K562 (cell line): ENCODE measurements around the gene SLC2A4RG. TPM values are rescaled to one million over a fixed set of nuclear protein-coding genes. Genes with fewer than 3 reads are reported as not detected.

Experiments
- ATAC-seq: fragments of 200-7000 bp; cut with Tn5 transposase; 3 replicates; pipeline ENCODE4 v1.9.1; 2020; ENCODE audit warnings: moderate library complexity
- BruUV-seq: library from RNA; stranded (reverse); fragments of 400-500 nt; replicated peaks from 2 replicates; lab custom pipeline; 2021; lab: Mats Ljungman, UMichigan
- CTCF ChIA-PET: fragments of 300-600 bp; formaldehyde crosslinking; extraction: SDS; loops from one replicate; lab custom pipeline; 2021; ENCODE audit warnings: low intra/inter-chr PET ratio; lab: Yijun Ruan, JAX
- POLR2A ChIA-PET: fragments of 300-600, 350-650 bp; sonication (Branson Sonifier 250); formaldehyde crosslinking; extraction: SDS; loops from one replicate; lab custom pipeline; 2021; ENCODE audit warnings: antibody characterized with exemption, inconsistent platforms; lab: Yijun Ruan, JAX
- DNase-seq, 4 experiments: peaks; one replicate each; pipeline versions ENCODE4 v3.0.0 to v3.0.0-alpha.2; 2011 to 2018; ENCODE audit warnings: low spot score in 3 of 4, mixed read lengths in 3 of 4; ENCODE audit errors: extremely low read depth in 1 of 4
- FAIRE-seq: peaks from 2 replicates; lab custom pipeline; 2011; peaks lifted over from hg19 to GRCh38; lab: Jason Lieb, UNC
- H2AFZ ChIP-seq: 2 replicates; pipeline ENCODE4 v1.6.0; 2011; ENCODE audit warnings: low read depth, low read length, control low read depth, inconsistent platforms
- H3K27ac ChIP-seq: fragments of 200-600 bp; 3 replicates; pipeline ENCODE4 v1.8.0; 2011; ENCODE audit warnings: low read depth, mild to moderate bottlenecking, control low read depth, inconsistent platforms, low read length, moderate library complexity, mixed read lengths; ENCODE audit errors: extremely low read depth
- H3K27me3 ChIP-seq, 2 experiments: fragments of 300-600 bp in 1 of 2; 2 replicates in 1 of 2; 3 replicates in 1 of 2; pipeline versions ENCODE4 v1.6.0 to v1.8.0; 2011; ENCODE audit warnings: inconsistent platforms in 2 of 2, low read length in 2 of 2, mild to moderate bottlenecking in 1 of 2, mixed read lengths in 1 of 2, moderate library complexity in 1 of 2; ENCODE audit not compliant: control insufficient read depth in 2 of 2, insufficient read depth in 2 of 2
- H3K36me3 ChIP-seq: fragments of 300-600 bp; 3 replicates; pipeline ENCODE4 v1.8.0; 2011; ENCODE audit warnings: mild to moderate bottlenecking, low read length, inconsistent platforms; ENCODE audit not compliant: control insufficient read depth, insufficient read depth
- H3K4me1 ChIP-seq, 2 experiments: fragments of 200-600 bp in 1 of 2; replicated peaks in 1 of 2; 2 replicates in 1 of 2; 3 replicates in 1 of 2; pipeline versions ENCODE4 v1.5.1 to v1.8.0; 2011; ENCODE audit warnings: inconsistent platforms in 2 of 2, low read length in 2 of 2, mild to moderate bottlenecking in 1 of 2, mixed read lengths in 1 of 2, moderate library complexity in 1 of 2; ENCODE audit not compliant: control insufficient read depth in 2 of 2, insufficient read depth in 2 of 2
- H3K4me2 ChIP-seq: 2 replicates; pipeline ENCODE4 v1.6.1; 2011; ENCODE audit warnings: low read length, control low read depth, inconsistent platforms, mixed read lengths; ENCODE audit not compliant: insufficient read depth
- H3K4me3 ChIP-seq: fragments of 200-600 bp; sonication (generic), shearing (Covaris generic); 2 replicates; pipeline ENCODE4 v1.5.1; 2016; ENCODE audit warnings: control low read depth, inconsistent platforms
- H3K79me2 ChIP-seq: fragments of 200-600 bp; 3 replicates; pipeline ENCODE4 v1.8.0; 2011; ENCODE audit warnings: low read length, inconsistent platforms; ENCODE audit not compliant: control insufficient read depth, insufficient read depth
- H3K9ac ChIP-seq, 2 experiments: 2 replicates each; pipeline versions ENCODE4 v1.6.0 to v1.6.1; 2011; ENCODE audit warnings: low read depth in 2 of 2, low read length in 2 of 2, control low read depth in 1 of 2, inconsistent platforms in 1 of 2, mild to moderate bottlenecking in 1 of 2, mixed read lengths in 1 of 2; ENCODE audit not compliant: insufficient read depth in 1 of 2
- H3K9me1 ChIP-seq: one replicate; pipeline ENCODE4 v1.6.0; 2011; ENCODE audit warnings: inconsistent platforms, mild to moderate bottlenecking, low read length, moderate library complexity; ENCODE audit not compliant: control insufficient read depth, insufficient read depth
- H3K9me3 ChIP-seq: replicated peaks from 2 replicates; pipeline ENCODE4 v1.5.1; 2011; ENCODE audit warnings: low read depth, low read length, inconsistent platforms; ENCODE audit not compliant: control insufficient read depth, insufficient read depth
- H4K20me1 ChIP-seq: replicated peaks from 2 replicates; pipeline ENCODE4 v1.6.1; 2011; ENCODE audit warnings: low read length, inconsistent platforms, mixed read lengths; ENCODE audit not compliant: control insufficient read depth, insufficient read depth
- ARID4B ChIP-seq: sonication (generic); formaldehyde crosslinking; IDR thresholded peaks from 2 replicates; pipeline ENCODE4 v1.8.0; 2022; ENCODE audit warnings: mild to moderate bottlenecking, missing genetic modification reagents
- CREM ChIP-seq: IDR thresholded peaks from 2 replicates; pipeline ENCODE4 v1.6.1; 2014; ENCODE audit warnings: antibody characterized with exemption, low read depth
- E2F6 ChIP-seq, 2 experiments: IDR thresholded peaks; 2 replicates each; pipeline ENCODE4 v1.6.1; 2011; ENCODE audit warnings: borderline replicate concordance in 1 of 2, control low read depth in 1 of 2, low read depth in 1 of 2, low read length in 1 of 2, mild to moderate bottlenecking in 1 of 2, mixed read lengths in 1 of 2, moderate library complexity in 1 of 2; ENCODE audit not compliant: insufficient read depth in 1 of 2, insufficient read length in 1 of 2, poor library complexity in 1 of 2, severe bottlenecking in 1 of 2; ENCODE audit errors: extremely low read depth in 1 of 2
- HNRNPL ChIP-seq: fragments of 200-400 bp; formaldehyde crosslinking; IDR thresholded peaks from 2 replicates; pipeline ENCODE4 v1.6.1; 2017; ENCODE audit warnings: low read depth, mild to moderate bottlenecking, low read length
- ID3 ChIP-seq, 2 experiments: fragments of 250-450 bp in 1 of 2; fragments of 450-650 bp in 1 of 2; sonication (Bioruptor Pico) in 1 of 2; IDR thresholded peaks; 2 replicates each; pipeline versions ENCODE4 v1.6.1 to v1.8.0; 2016 to 2021; ENCODE audit warnings: mild to moderate bottlenecking in 2 of 2, moderate library complexity in 2 of 2, missing compliant biosample characterization in 1 of 2, missing genetic modification characterization in 1 of 2
- PHF8 ChIP-seq: fragments of 200-600 bp; sonication (generic); IDR thresholded peaks from 2 replicates; pipeline ENCODE4 v1.6.1; 2012; ENCODE audit warnings: mixed run types, mild to moderate bottlenecking, inconsistent platforms, low read length, moderate library complexity, borderline replicate concordance
- PPARD ChIP-seq: fragments of 250-450 bp; sonication (Bioruptor Pico); IDR thresholded peaks from 2 replicates; pipeline ENCODE4 v1.8.0; 2022; ENCODE audit warnings: inconsistent platforms, mild to moderate bottlenecking, moderate library complexity
- RBBP5 ChIP-seq: fragments of 200-600 bp; sonication (generic); IDR thresholded peaks from 2 replicates; pipeline ENCODE4 v1.6.1; 2012; ENCODE audit warnings: borderline replicate concordance, mild to moderate bottlenecking, low read length, control low read depth, inconsistent platforms; ENCODE audit not compliant: insufficient read depth, poor library complexity, severe bottlenecking
- SP1 ChIP-seq: sonication (generic); formaldehyde crosslinking; IDR thresholded peaks from 2 replicates; pipeline ENCODE4 v1.8.1; 2022; ENCODE audit warnings: mild to moderate bottlenecking, missing genetic modification reagents
- ZBTB7A ChIP-seq: IDR thresholded peaks from 2 replicates; pipeline ENCODE4 v1.6.1; 2011; ENCODE audit warnings: low read depth, mild to moderate bottlenecking, low read length, moderate library complexity, borderline replicate concordance; ENCODE audit not compliant: control insufficient read depth
- ZNF197 ChIP-seq: fragments of 200-800 bp; sonication (Bioruptor generic); IDR thresholded peaks from 2 replicates; pipeline ENCODE4 v1.6.1; 2016; ENCODE audit warnings: low read depth, missing genetic modification characterization, missing compliant biosample characterization
- ZNF431 ChIP-seq: sonication (generic); formaldehyde crosslinking; IDR thresholded peaks from 2 replicates; pipeline ENCODE4 v1.8.0; 2022; ENCODE audit warnings: mild to moderate bottlenecking, missing genetic modification reagents
- WGBS: fragments of 100-300 bp; shearing (Covaris generic); methylation state at CpG from one replicate; pipeline ENCODE4 v1.1.6; 2016; ENCODE audit warnings: low coverage, mixed read lengths; ENCODE audit not compliant: insufficient coverage; ENCODE audit errors: missing lambda C conversion rate; 5-methylcytosine and 5-hydroxymethylcytosine counted together
- in situ Hi-C: fragments of 300-500 bp; cut with MboI; formaldehyde crosslinking; loops from 4 replicates; pipeline ENCODE4 v1.15.0; 2018; ENCODE audit warnings: inconsistent platforms, mixed read lengths
- intact Hi-C: fragments of 100-400 bp; cut with micrococcal nuclease; formaldehyde crosslinking; loops from 2 replicates; pipeline ENCODE4 v1.14.2; 2022
- polyA plus RNA-seq, 8 experiments: library from polyadenylated mRNA; depleted of rRNA in 4 of 8; stranded (reverse) in 5 of 8; unstranded in 3 of 8; fragments of >200 nt; fragmentation: Nextera tagmentation in 2 of 8; fragmentation: Illumina TruSeq in 1 of 8; extraction: Ambion mirVana in 2 of 8; extraction: Trizol in 1 of 8; gene quantifications; 2 replicates each; pipeline versions ENCODE4 v1.2.1 to v1.2.3, GENCODE V29; 2011 to 2014; ENCODE audit warnings: inconsistent platforms in 1 of 8, missing spikeins in 1 of 8
- total RNA-seq, 7 experiments: library from RNA; depleted of rRNA in 6 of 7; stranded (reverse); fragments of >200 nt in 6 of 7; fragmentation: Illumina TruSeq in 2 of 7; extraction: Trizol in 2 of 7; gene quantifications; 2 replicates each; pipeline versions ENCODE4 v1.2.1 to v1.2.3, GENCODE V29; 2011 to 2021; ENCODE audit warnings: low replicate concordance in 1 of 7

SLC2A4RG gene
- total and polyA plus RNA-seq, 9 of the 15 experiments (the other 6 are each of a cell fraction or from before 2014, with no cell fraction given) = 0.34 to 97.3 (median 26.5) TPM

- 0 out of 2 replicates have a peak, but pooled peaks have one; percentile 41 for TF ChIP-seq SP1 (CRISPR knock-in tag)
- peak; percentile 33; the same call in 1 of the 2 replicates for TF ChIP-seq CREM
- peak; percentile 19; the same call in 1 of the 2 replicates for TF ChIP-seq ZBTB7A
- 0 out of 2 replicates have a peak, but pooled peaks have one; percentile 15 for TF ChIP-seq ARID4B (CRISPR knock-in tag)
- TF ChIP-seq PPARD (CRISPR knock-in tag) = no peak
Measured at GRCh38 chr20:63738687-63739129, 868 bp upstream of the SLC2A4RG start (continued).

- Histone ChIP-seq H3K79me2 (peaks cover 16% of the 10 kb centered on the region), H3K27me3 (no peaks in the 10 kb centered on the region), H3K36me3 (peaks cover 51% of the 10 kb centered on the region; the same call in 1 of the 3 replicates), H3K9me3 (no peaks in the 10 kb centered on the region), H3K9ac (peak overlapping the region; percentile 82 to 96), H3K4me1 (peaks cover 11 to 79% of the 10 kb centered on the region in 2 experiments), H2AFZ (peak overlapping the region; percentile 70; the same call in 1 of the 2 replicates), H3K27ac (peak overlapping the region; percentile 82), H3K9me1 (no peaks in the 10 kb centered on the region), H3K4me3 (peak overlapping the region; percentile 66), H4K20me1 (no peaks in the 10 kb centered on the region; the same call in 1 of the 2 replicates), H3K4me2 (peak overlapping the region; percentile 84)
- in situ Hi-C loops = no loop called here
- peak; percentile 40 for ATAC-seq
- BruUV-seq = no TSS peak
- CTCF ChIA-PET = no interaction called here
- WGBS = 3% methylated on average over 16 of the region's 80 CpGs
- POLR2A ChIA-PET = interaction anchor here (0.6 to 1.9 kb wide), 7 partner anchors 10 to 241 kb away, joined by 3 to 5 read pairs (median 3); partner anchors contain the start of gene PRPF6
- no peak for FAIRE-seq
- intact Hi-C loops = no loop called here
- peak; percentile 76 to 83 (median 82) for DNase-seq
- TF ChIP-seq ZNF431 (CRISPR knock-in tag) (no peak), RBBP5 (peak; percentile 26), ID3 (CRISPR knock-in tag; IDR thresholded peaks at IDR 0.05) (no peak), ID3 (tag; IDR thresholded peaks at IDR 0.05) (no peak), PHF8 (peak; percentile 35; the same call in 1 of the 2 replicates), ZNF197 (CRISPR knock-in tag) (0 out of 2 replicates have a peak, but pooled peaks have one; percentile 11), HNRNPL (0 out of 2 replicates have a peak, but pooled peaks have one; percentile 2), E2F6 (IDR thresholded peaks at IDR 0.05; ENCODE audit: borderline replicate concordance in 1 of 2, extremely low read depth in 1 of 2, insufficient read depth in 1 of 2, insufficient read length in 1 of 2, low read depth in 1 of 2, low read length in 1 of 2, poor library complexity in 1 of 2, severe bottlenecking in 1 of 2) (peak in 1 of 2 experiments; percentile 39)
Measured at GRCh38 chr20:63740070-63740626, 572 bp downstream of the SLC2A4RG start.
